GM10248 (cell line): Measurements from ENCODE around the gene OTOP2.
A peak's percentile ranks its signal among the peaks of the same experiment; 100 is the strongest.

ENCODE experiments used
- CTCF ChIA-PET: fragments of 300-600 bp; sonication (Branson Sonifier 250); formaldehyde crosslinking; extraction: SDS; loops from one replicate; lab custom pipeline; 2021; ENCODE audit warnings: antibody characterized with exemption; lab: Yijun Ruan, JAX
- POLR2A ChIA-PET: fragments of 350-650 bp; sonication (Branson Sonifier 250); formaldehyde crosslinking; extraction: SDS; loops from one replicate; lab custom pipeline; 2020; ENCODE audit warnings: antibody characterized with exemption; lab: Yijun Ruan, JAX
- DNase-seq: peaks from one replicate; pipeline ENCODE4 v3.0.0; 2012; ENCODE audit errors: extremely low spot score
- TF ChIP-seq, protein P1 (sequence below): IDR thresholded peaks from 2 replicates; pipeline ENCODE4 v1.5.1; 2012; ENCODE audit warnings: mild to moderate bottlenecking, low read depth; ENCODE audit errors: extremely low read depth, missing control alignments, control extremely low read depth

The OTOP2 gene

DNA sequence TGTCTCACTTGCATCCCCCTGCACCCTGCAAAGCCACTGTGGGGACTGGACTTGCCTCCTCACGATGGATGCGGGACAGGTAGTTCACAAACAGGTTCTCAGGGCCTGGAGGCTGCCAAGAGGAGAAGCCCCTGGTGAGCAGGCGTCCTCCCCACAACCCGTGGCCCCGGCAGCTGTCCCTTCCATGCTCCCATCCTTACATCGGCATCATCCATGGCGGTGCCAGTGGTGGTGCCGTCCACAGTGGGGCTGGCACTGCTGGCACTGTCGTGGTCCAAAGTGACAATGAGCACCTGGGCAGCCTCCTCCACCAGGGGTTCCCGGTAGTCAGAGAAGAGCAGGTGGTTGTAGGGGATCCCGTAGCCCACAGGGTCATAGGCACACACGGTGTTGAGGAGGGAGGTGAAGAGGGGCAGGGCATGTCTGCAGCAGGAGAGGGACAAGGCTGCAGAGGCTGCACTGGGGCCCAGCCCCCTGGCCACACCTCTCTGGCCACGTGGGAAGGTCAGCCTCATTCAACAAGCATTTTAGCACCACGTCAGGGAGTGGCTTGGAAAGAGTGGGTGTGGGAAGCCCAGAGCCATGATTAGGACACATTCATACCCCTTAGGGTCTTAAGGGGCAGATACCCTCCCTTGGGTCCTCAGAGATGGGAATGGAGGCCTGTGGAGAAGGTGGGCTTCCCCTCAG is 35.9 kb downstream of the OTOP2 start:
- DNase-seq: no peak
- ChIA-PET CTCF (interaction anchor here (0.7 to 16.9 kb wide), 40 partner anchors 12 to 789 kb away, joined by 3 to 390 read pairs (median 11); partner anchors contain the start of genes CDR2L, FDXR, HID1 and MIF4GD), POLR2A (interaction anchor here (0.6 kb wide), 1 partner anchor 169 kb away, joined by 3 read pairs; no protein-coding TSS in a partner anchor)
- TF ChIP-seq, protein P1, sequence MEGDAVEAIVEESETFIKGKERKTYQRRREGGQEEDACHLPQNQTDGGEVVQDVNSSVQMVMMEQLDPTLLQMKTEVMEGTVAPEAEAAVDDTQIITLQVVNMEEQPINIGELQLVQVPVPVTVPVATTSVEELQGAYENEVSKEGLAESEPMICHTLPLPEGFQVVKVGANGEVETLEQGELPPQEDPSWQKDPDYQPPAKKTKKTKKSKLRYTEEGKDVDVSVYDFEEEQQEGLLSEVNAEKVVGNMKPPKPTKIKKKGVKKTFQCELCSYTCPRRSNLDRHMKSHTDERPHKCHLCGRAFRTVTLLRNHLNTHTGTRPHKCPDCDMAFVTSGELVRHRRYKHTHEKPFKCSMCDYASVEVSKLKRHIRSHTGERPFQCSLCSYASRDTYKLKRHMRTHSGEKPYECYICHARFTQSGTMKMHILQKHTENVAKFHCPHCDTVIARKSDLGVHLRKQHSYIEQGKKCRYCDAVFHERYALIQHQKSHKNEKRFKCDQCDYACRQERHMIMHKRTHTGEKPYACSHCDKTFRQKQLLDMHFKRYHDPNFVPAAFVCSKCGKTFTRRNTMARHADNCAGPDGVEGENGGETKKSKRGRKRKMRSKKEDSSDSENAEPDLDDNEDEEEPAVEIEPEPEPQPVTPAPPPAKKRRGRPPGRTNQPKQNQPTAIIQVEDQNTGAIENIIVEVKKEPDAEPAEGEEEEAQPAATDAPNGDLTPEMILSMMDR: no peak

DNA sequence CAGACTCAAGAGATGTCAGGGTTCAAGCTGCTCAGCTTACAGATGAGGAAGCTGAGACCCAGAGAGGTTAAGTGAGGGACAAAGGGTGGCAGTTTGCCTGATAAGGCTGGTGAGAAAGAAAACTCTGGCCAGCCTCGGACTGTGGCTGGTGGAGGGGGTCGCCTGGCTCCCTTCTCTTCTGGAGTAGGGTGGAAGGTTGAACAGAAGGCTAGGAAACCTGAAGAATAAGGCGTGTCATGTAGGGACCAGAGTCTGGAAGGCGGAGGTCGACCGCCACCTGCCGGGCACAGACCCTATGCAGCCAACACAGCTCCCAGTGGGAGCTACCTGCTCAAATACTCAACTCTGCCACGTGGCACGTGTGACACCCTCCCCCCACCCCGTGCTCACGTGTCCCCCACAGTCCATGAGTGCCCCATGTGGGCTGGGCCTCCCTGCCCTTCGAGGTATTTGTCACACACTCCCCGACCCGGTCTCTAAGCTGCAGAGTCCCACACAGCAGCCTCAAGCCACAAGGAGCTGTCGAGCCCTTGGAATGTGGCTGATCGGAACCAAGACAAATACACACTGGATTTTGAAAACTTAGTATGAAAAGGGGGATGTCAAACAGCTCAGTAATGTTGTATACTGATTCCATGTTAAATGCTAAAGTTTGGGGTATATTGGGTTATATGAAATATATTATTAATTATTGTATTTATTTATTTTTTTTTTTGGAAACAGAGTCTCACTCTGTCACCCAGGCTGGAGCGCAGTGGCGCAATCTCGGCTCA is 36.7 kb downstream of the OTOP2 start:
- TF ChIP-seq, protein P1: peak; percentile 82

DNA sequence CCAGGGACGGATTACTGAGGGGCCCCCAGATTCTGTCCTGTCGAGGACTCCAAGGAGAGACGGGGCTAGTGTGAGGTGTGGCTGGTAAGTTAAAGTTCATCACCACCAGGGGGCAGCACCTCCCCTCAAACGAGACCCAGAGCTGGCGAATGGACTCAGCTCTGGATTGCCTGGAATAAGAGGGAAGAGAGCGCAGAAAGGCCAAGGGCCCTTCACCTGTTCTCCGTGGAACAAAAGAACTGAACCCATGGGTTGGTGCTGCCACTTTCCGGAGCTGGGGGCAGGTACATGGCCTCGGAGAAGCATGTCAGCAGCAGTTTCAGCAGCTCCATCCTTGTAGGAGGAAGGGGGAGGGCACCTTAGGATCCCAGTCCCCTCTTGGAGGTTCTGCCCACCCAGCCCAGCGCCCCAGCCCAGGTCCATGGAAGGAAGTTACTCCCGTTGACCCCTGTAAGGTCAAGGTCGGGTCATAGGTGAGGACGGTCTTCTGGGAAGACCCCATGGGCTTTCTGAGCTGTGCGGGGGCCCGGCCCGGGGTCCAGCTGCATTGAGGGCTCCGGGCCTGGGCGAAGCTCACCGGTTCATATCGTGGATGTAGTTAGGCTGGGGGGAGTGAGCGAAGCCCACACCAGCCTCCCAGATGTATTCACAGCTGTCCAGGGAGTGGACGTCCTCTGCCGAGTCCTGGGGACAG is 37.7 kb downstream of the OTOP2 start:
- TF ChIP-seq, protein P1: peak; percentile 74
- ChIA-PET POLR2A (no interaction called here), CTCF (interaction anchor here (0.7 to 16.9 kb wide), 64 partner anchors 8 to 787 kb away, joined by 3 to 390 read pairs (median 5); partner anchors contain the start of genes CDR2L, FDXR, GRB2 and HID1)
- DNase-seq: peak; percentile 87

More for the DNA sequence above, 36.7 kb downstream of the OTOP2 start:
- ChIA-PET POLR2A (interaction anchor here (0.6 to 0.8 kb wide), 2 partner anchors 170 to 191 kb away, joined by 3 to 4 read pairs; no protein-coding TSS in a partner anchor), CTCF (interaction anchor here (0.6 to 16.9 kb wide), 65 partner anchors 7 to 788 kb away, joined by 3 to 390 read pairs (median 5); partner anchors contain the start of genes CDR2L, FDXR, GRB2 and HID1)
- peak; percentile 80 for DNase-seq

DNA sequence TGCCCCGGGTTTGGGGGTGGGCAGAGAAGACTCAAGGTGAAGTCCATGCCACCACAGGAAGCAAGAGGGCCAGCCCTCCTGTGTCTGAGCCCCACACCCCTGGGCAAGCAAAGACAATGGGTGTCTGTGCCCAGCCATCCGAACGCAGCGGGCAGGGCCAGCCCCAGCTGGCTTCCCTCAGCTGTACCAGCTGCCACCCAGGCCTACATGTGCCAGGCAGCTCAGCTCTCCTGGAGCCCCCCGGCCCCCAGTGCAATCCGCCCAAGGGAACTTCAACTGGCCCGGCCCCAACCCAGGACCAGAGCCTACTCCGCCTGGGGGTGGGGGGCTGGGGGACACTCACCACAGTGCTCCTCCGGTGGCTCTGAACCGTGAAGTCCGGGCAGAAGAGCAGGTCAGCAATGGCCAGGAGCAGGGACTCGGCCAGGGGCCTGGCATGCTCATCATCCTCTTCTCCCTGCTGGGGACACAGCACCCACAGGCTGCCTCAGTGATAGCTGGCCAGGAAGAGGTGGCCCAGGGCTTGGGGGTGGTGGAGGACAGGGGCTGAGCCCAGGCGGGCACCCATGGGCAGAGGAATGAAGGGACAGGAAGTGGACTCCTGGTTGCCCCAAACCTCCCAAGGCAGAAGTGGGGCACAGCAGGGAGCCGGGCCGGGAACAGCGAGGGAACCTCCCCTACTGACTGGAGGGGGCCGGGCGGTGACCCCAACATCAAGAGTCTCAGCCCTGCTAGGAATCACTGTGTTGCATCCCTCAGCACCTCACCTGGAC is 38.7 kb downstream of the OTOP2 start:
- TF ChIP-seq, protein P1: no peak
- CTCF ChIA-PET: interaction anchor here (1.0 to 16.9 kb wide), 34 partner anchors 9 to 449 kb away, joined by 3 to 390 read pairs (median 12); partner anchors contain the start of genes CDR2L, FDXR, HID1 and MIF4GD
- no peak for DNase-seq
- POLR2A ChIA-PET: no interaction called here

DNA sequence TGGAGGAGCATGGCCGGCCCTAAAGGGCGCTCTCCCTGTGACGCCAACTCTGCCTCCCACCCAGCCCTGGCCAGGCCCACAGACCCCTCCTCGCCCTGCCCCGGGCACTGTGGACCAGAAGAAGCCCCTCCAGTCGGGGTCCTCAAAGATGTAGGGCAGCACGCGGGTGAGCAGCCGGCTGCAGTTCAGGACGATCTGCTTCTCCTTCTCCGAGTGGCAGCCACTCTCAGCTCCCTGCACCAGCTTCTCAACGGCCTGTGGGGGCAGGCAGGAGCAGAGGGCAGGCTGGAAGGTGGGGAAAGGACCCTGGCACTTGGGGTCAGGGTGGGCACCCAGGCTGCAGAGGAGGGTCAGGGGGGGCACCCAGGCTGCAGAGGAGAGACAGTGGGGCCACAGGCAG is 39.6 kb downstream of the OTOP2 start:
- CTCF ChIA-PET: interaction anchor here (0.8 to 16.9 kb wide), 9 partner anchors 11 to 241 kb away, joined by 3 to 390 read pairs (median 114); partner anchors contain the start of genes HID1, MRPL58, OTOP2 and OTOP3
- no peak for DNase-seq
- POLR2A ChIA-PET: no interaction called here
- TF ChIP-seq, protein P1: no peak
